Activated CD8-positive, alpha-beta T cell treated with anti-CD3 and anti-CD28 coated beads, Interleukin-2, amount 10 ng/mL, durations not matched to agents 7 days and 5 days (primary cell): ENCODE data around the gene PNMA8C. TPM values are rescaled to one million over a fixed set of nuclear protein-coding genes. Genes with fewer than 3 reads are reported as not detected.
"Not testable (repeated sequence)": the region's sequence is repeated elsewhere in the genome, so short reads cannot be mapped to it uniquely, and the experiment has no call there.

Experiments used
- ATAC-seq: fragments of 150-1000 bp; cut with Tn5 transposase; one replicate; pipeline ENCODE4 v1.10.0; 2021; ENCODE audit warnings: moderate library complexity
- CTCF ChIA-PET: fragments of 350-600 bp; sonication (Branson Sonifier 250); formaldehyde crosslinking; loops from one replicate; lab custom pipeline; 2021; ENCODE audit warnings: antibody characterized with exemption; lab: Charles Lee
- POLR2A ChIA-PET: fragments of 350-600 bp; sonication (Branson Sonifier 250); formaldehyde crosslinking; loops from one replicate; lab custom pipeline; 2021; ENCODE audit warnings: antibody characterized with exemption; lab: Charles Lee
- DNase-seq: peaks from one replicate; pipeline ENCODE4 v3.0.0-alpha.2; 2020
- H3K27ac Mint-ChIP-seq: one replicate; pipeline ENCODE4 v1.8.0; 2021; ENCODE audit warnings: mild to moderate bottlenecking, mixed read lengths
- H3K27me3 Mint-ChIP-seq: one replicate; pipeline ENCODE4 v1.8.0; 2021; ENCODE audit warnings: low read depth, mixed read lengths
- H3K36me3 Mint-ChIP-seq: one replicate; pipeline ENCODE4 v1.8.0; 2021; ENCODE audit warnings: low read depth, mixed read lengths
- H3K4me1 Mint-ChIP-seq: one replicate; pipeline ENCODE4 v1.8.0; 2021; ENCODE audit warnings: low read depth, mixed read lengths
- H3K4me3 Mint-ChIP-seq: one replicate; pipeline ENCODE4 v1.8.0; 2021; ENCODE audit warnings: mild to moderate bottlenecking, mixed read lengths
- H3K9me3 Mint-ChIP-seq: one replicate; pipeline ENCODE4 v1.8.0; 2022; ENCODE audit warnings: mixed read lengths; ENCODE audit not compliant: insufficient read depth
- total RNA-seq, 2 experiments: library from RNA; stranded (reverse); gene quantifications; one replicate each; pipeline ENCODE4 v1.2.3, GENCODE V29; 2021

Gene PNMA8C
- total RNA-seq, 2 experiments from 2014 or later, result 0.08 TPM; not detected in 1

- no peak for DNase-seq
- Mint-ChIP-seq H3K9me3 (no peaks in the 10 kb centered on the region), H3K27ac (no peak overlapping the region), H3K4me3 (no peak overlapping the region), H3K36me3 (peaks cover 67% of the 10 kb centered on the region), H3K27me3 (no peaks in the 10 kb centered on the region), H3K4me1 (peaks cover 2% of the 10 kb centered on the region)
- ATAC-seq, result no peak
- POLR2A ChIA-PET, result no interaction called here
- CTCF ChIA-PET, result interaction anchor here (1.0 to 3.9 kb wide), 3 partner anchors 12 to 103 kb away, joined by 4 to 12 read pairs (median 7); no protein-coding TSS in a partner anchor
Measured at GRCh38 chr19:46383171-46383815, 45.4 kb downstream of the PNMA8C start.

- H3K9me3 Mint-ChIP-seq, result no peaks in the 10 kb centered on the region
- H3K4me3 Mint-ChIP-seq, result no peak overlapping the region
- ChIA-PET CTCF (interaction anchor here (0.9 to 3.9 kb wide), 4 partner anchors 12 to 35 kb away, joined by 3 to 12 read pairs (median 4); partner anchors contain the start of gene PPP5C), POLR2A (no interaction called here)
- H3K27ac Mint-ChIP-seq, result no peak overlapping the region
- ATAC-seq (no peak), DNase-seq (no peak)
- peaks cover 2% of the 10 kb centered on the region for H3K4me1 Mint-ChIP-seq
- peaks cover 66% of the 10 kb centered on the region for H3K36me3 Mint-ChIP-seq
- H3K27me3 Mint-ChIP-seq, result no peaks in the 10 kb centered on the region
Measured at GRCh38 chr19:46381756-46382345, 46.9 kb downstream of the PNMA8C start.

GRCh38 chr19:46381346-46381745 lies 47.4 kb downstream of the PNMA8C start:
- Mint-ChIP-seq H3K4me3 (no peak overlapping the region), H3K27ac (no peak overlapping the region), H3K36me3 (peaks cover 69% of the 10 kb centered on the region), H3K4me1 (peaks cover 2% of the 10 kb centered on the region), H3K27me3 (no peaks in the 10 kb centered on the region), H3K9me3 (no peaks in the 10 kb centered on the region)
- ChIA-PET POLR2A (no interaction called here), CTCF (interaction anchor here (1.0 to 3.9 kb wide), 3 partner anchors 11 to 34 kb away, joined by 3 to 12 read pairs (median 6); partner anchors contain the start of gene PPP5C)
- ATAC-seq, result no peak
- no peak for DNase-seq

DNA sequence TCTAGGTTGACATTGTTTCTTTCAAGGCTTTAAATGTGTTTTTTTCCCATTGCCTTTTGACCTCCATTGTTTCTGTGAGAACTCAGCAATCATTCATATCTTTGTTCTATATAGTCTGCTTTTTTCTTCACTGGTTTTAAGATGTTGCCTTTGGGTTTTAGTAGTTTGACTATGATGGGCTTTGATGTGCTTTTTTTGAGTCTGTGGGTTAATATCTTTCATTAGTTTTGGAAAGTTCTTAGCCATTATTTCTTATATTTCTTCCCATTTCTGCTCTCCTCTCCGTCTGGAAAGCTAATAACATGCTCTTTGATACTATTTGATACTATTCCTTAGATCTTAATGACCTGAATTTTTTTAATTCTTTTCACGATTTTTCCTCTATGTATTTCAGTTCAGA lies 48.0 kb downstream of the PNMA8C start:
- peaks cover 2% of the 10 kb centered on the region for H3K4me1 Mint-ChIP-seq
- H3K27me3 Mint-ChIP-seq, result no peaks in the 10 kb centered on the region
- no peaks in the 10 kb centered on the region for H3K9me3 Mint-ChIP-seq
- ChIA-PET POLR2A (no interaction called here), CTCF (interaction anchor here (1.7 to 3.9 kb wide), 2 partner anchors 15 to 34 kb away, joined by 6 to 12 read pairs; partner anchors contain the start of gene PPP5C)
- no peak overlapping the region for H3K4me3 Mint-ChIP-seq
- H3K36me3 Mint-ChIP-seq, result peaks cover 72% of the 10 kb centered on the region
- no peak overlapping the region for H3K27ac Mint-ChIP-seq
- ATAC-seq (no peak), DNase-seq (no peak)

- H3K27ac Mint-ChIP-seq, result no peak overlapping the region
- POLR2A ChIA-PET, result no interaction called here
Measured at GRCh38 chr19:46378268-46378667, 50.5 kb downstream of the PNMA8C start.

GRCh38 chr19:46376241-46377153 lies 52.2 kb downstream of the PNMA8C start:
- H3K27ac Mint-ChIP-seq, result no peak overlapping the region
- CTCF ChIA-PET, result interaction anchor here (1.2 kb wide), 1 partner anchor 18 kb away, joined by 3 read pairs; no protein-coding TSS in a partner anchor
- POLR2A ChIA-PET, result no interaction called here
- no peak for ATAC-seq
- H3K4me1 Mint-ChIP-seq, result peaks cover 9% of the 10 kb centered on the region
- H3K27me3 Mint-ChIP-seq, result no peaks in the 10 kb centered on the region
- H3K9me3 Mint-ChIP-seq, result no peaks in the 10 kb centered on the region
- no peak for DNase-seq
- peaks cover 49% of the 10 kb centered on the region for H3K36me3 Mint-ChIP-seq
- no peak overlapping the region for H3K4me3 Mint-ChIP-seq

More at GRCh38 chr19:46378268-46378667, 50.5 kb downstream of the PNMA8C start:
- CTCF ChIA-PET, result interaction anchor here (0.6 to 1.2 kb wide), 2 partner anchors 16 to 609 kb away, joined by 3 read pairs; partner anchors contain the start of gene SIX5
- Mint-ChIP-seq H3K27me3 (no peaks in the 10 kb centered on the region), H3K36me3 (peaks cover 59% of the 10 kb centered on the region), H3K9me3 (no peaks in the 10 kb centered on the region), H3K4me3 (no peak overlapping the region), H3K4me1 (peaks cover 2% of the 10 kb centered on the region)
- ATAC-seq (no peak), DNase-seq (no peak)

DNA sequence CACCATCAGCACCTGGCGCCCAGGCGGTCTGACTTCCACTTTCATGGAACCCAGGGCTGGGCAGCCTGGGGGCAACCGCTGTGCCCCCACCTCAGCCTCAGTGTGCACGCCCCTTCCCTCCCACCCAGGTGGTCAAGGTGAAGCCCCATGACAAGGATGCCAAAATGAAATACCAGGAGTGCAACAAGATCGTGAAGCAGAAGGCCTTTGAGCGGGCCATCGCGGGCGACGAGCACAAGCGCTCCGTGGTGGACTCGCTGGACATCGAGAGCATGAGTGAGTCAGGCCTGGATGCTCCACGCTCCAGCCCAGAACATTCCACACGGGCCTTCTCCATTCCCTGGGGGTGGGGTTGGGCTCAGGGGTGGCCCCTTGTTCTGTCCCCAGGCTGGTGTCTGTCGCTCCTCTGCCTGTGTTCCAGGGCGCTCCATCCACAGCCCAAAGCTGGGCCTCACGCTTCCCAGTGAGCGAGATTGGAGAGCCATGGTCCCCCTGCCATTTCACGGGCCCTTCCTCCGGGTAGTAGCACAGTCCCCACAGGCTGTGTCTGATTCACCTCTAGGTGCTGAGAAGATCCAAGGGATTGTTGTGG lies 53.2 kb downstream of the PNMA8C start:
- H3K27me3 Mint-ChIP-seq, DNase-seq, H3K9me3 Mint-ChIP-seq, H3K27ac Mint-ChIP-seq, CTCF ChIA-PET, ATAC-seq, H3K4me3 Mint-ChIP-seq: not testable (repeated sequence)
- Mint-ChIP-seq H3K36me3 (peaks cover 41% of the 10 kb centered on the region), H3K4me1 (peaks cover 16% of the 10 kb centered on the region)
- POLR2A ChIA-PET, result interaction anchor here (1.8 kb wide), 1 partner anchor 19 kb away, joined by 6 read pairs; no protein-coding TSS in a partner anchor

Other genes with a start within 250 kb of the PNMA8C start
- gene IGFL1, start 199.2 kb downstream of the PNMA8C start, total RNA-seq, result not detected
- not detected for gene HIF3A, start 131.9 kb downstream of the PNMA8C start, total RNA-seq
- 100 to 1,000 TPM; 118 to 126 TPM for gene PPP5C, start 81.8 kb downstream of the PNMA8C start, total RNA-seq
- gene CCDC8, start 15.4 kb downstream of the PNMA8C start, total RNA-seq, result not detected
- gene PNMA8A, start 42.6 kb upstream of the PNMA8C start, total RNA-seq, result not detected
- under 1 TPM in 1 of 2 experiments, not detected in 1; 0.05 TPM for gene PNMA8B, start 66.9 kb upstream of the PNMA8C start, total RNA-seq
- 100 to 1,000 TPM; 646 to 682 TPM for gene CALM3, start 172.4 kb upstream of the PNMA8C start, total RNA-seq
- 10 to 100 TPM in 1 of 2 experiments, 1 to 10 TPM in 1; 8.8 to 10.4 TPM for gene PTGIR, start 196.2 kb upstream of the PNMA8C start, total RNA-seq
- not detected for gene GNG8, start 207.3 kb upstream of the PNMA8C start, total RNA-seq
- under 1 TPM; 0.42 TPM for gene DACT3, start 232.2 kb upstream of the PNMA8C start, total RNA-seq